Tibial nerve (tissue), 4 donors: ENCODE results near the gene TARM1.

ENCODE experiments used
- CTCF ChIP-seq, 5 experiments: fragments of 200-600 bp in 3 of 5; fragments of 450-650 bp in 2 of 5; sonication (generic) in 3 of 5; IDR thresholded peaks; one replicate each; pipeline ENCODE4 v1.5.1; 2016 to 2019; ENCODE audit warnings: antibody characterized with exemption in 5 of 5, mild to moderate bottlenecking in 3 of 5, moderate library complexity in 2 of 5
- EP300 ChIP-seq, 2 donors: sonication (generic); formaldehyde crosslinking; IDR thresholded peaks; one replicate each; pipeline ENCODE4 v1.6.1; 2017; ENCODE audit warnings: antibody characterized with exemption in 2 of 2, mild to moderate bottlenecking in 1 of 2
- POLR2A ChIP-seq, 2 donors: fragments of 450-650 bp; IDR thresholded peaks; one replicate each; pipeline ENCODE4 v1.6.1; 2017; ENCODE audit warnings: antibody characterized with exemption in 2 of 2, mild to moderate bottlenecking in 2 of 2, moderate library complexity in 2 of 2

- no peak for TF ChIP-seq CTCF (IDR thresholded peaks at IDR 0.05)
- no peak for TF ChIP-seq POLR2A (IDR thresholded peaks at IDR 0.05)
- TF ChIP-seq EP300 (IDR thresholded peaks at IDR 0.05): no peak
Observed at GRCh38 chr19:54104998-54105715, 24.0 kb upstream of the TARM1 start.
